NCI-H69 (cell line): ENCODE measurements around the gene CD248.
"Not testable (repeated sequence)": the region's sequence is repeated elsewhere in the genome, so short reads cannot be mapped to it uniquely, and the experiment has no call there.

ENCODE experiments used
- DNase-seq: peaks from one replicate; lab custom pipeline; 2025; lab: John Stamatoyannopoulos, UW

Gene CD248

GRCh38 chr11:66276619-66277018 is 40.2 kb downstream of the CD248 start:
- not testable (repeated sequence) for DNase-seq

- no peak for DNase-seq
These were observed 40.7 kb downstream of the CD248 start for GRCh38 chr11:66275984-66276612.

- DNase-seq, result no peak
These were observed 41.4 kb downstream of the CD248 start for GRCh38 chr11:66275396-66275795.

- DNase-seq, result no peak
These were observed 42.6 kb downstream of the CD248 start for GRCh38 chr11:66274219-66274618.

GRCh38 chr11:66272596-66272995 is 44.2 kb downstream of the CD248 start:
- no peak for DNase-seq

GRCh38 chr11:66271816-66272215 is 45.0 kb downstream of the CD248 start:
- DNase-seq, result no peak

GRCh38 chr11:66268952-66269905 is 47.6 kb downstream of the CD248 start:
- peak; percentile 67 for DNase-seq

- peak; percentile 100 for DNase-seq
These were observed 48.4 kb downstream of the CD248 start, which contains the start of gene RAB1B for GRCh38 chr11:66268244-66268951. Gene RAB1B, plus strand, starts transcription at chr11:66268639. Its CDS starts 41 bp downstream, at chr11:66268680.

GRCh38 chr11:66267379-66268243 is 49.2 kb downstream of the CD248 start:
- DNase-seq, result peak; percentile 95

GRCh38 chr11:66267039-66267378 is 49.8 kb downstream of the CD248 start:
- no peak for DNase-seq

- no peak for DNase-seq
These were observed 50.3 kb downstream of the CD248 start for GRCh38 chr11:66266378-66267038.

GRCh38 chr11:66265531-66266377 is 51.1 kb downstream of the CD248 start:
- no peak for DNase-seq

- DNase-seq, result peak; percentile 47
These were observed 51.9 kb downstream of the CD248 start for GRCh38 chr11:66264914-66265313.
